Stimulated activated CD4-positive, alpha-beta T cell treated with anti-CD3 and anti-CD28 coated beads, Interleukin-15, amount 100 ng/mL, for 1 hour (primary cell): Measurements from ENCODE around the gene RIPOR3.
"Not testable (repeated sequence)": the region's sequence is repeated elsewhere in the genome, so short reads cannot be mapped to it uniquely, and the experiment has no call there.

Source experiments
- DNase-seq, 2 donors: peaks; one replicate each; pipeline ENCODE4 v3.0.0-alpha.2; 2020; ENCODE audit warnings: low read depth in 1 of 2, low spot score in 1 of 2

RIPOR3 gene

GRCh38 chr20:50682065-50682464 is 9.3 kb downstream of the RIPOR3 start:
- DNase-seq, result no peak

GRCh38 chr20:50681359-50682064 is 9.8 kb downstream of the RIPOR3 start:
- DNase-seq, result no peak

- no peak for DNase-seq
Measured at GRCh38 chr20:50680105-50680960, 11.0 kb downstream of the RIPOR3 start.

- no peak for DNase-seq
Measured at GRCh38 chr20:50679753-50680104, 11.6 kb downstream of the RIPOR3 start.

GRCh38 chr20:50678169-50678898 is 13.0 kb downstream of the RIPOR3 start:
- DNase-seq, result no peak

GRCh38 chr20:50676858-50677257 is 14.5 kb downstream of the RIPOR3 start:
- no peak for DNase-seq

GRCh38 chr20:50676377-50676731 is 15.0 kb downstream of the RIPOR3 start:
- DNase-seq, result not testable (repeated sequence)

- DNase-seq, result no peak
Measured at GRCh38 chr20:50675671-50676376, 15.5 kb downstream of the RIPOR3 start.

- DNase-seq, result no peak
Measured at GRCh38 chr20:50674138-50674825, 17.1 kb downstream of the RIPOR3 start.

- DNase-seq, result no peak
Measured at GRCh38 chr20:50673466-50674137, 17.7 kb downstream of the RIPOR3 start.

- DNase-seq, result no peak
Measured at GRCh38 chr20:50673146-50673465, 18.2 kb downstream of the RIPOR3 start.

- DNase-seq, result no peak
Measured at GRCh38 chr20:50672400-50673145, 18.8 kb downstream of the RIPOR3 start.

- DNase-seq, result no peak
Measured at GRCh38 chr20:50671626-50672025, 19.7 kb downstream of the RIPOR3 start.

GRCh38 chr20:50671010-50671409 is 20.3 kb downstream of the RIPOR3 start:
- DNase-seq, result not testable (repeated sequence)

- no peak for DNase-seq
Measured at GRCh38 chr20:50670126-50670862, 21.0 kb downstream of the RIPOR3 start.

GRCh38 chr20:50668798-50669197 is 22.5 kb downstream of the RIPOR3 start:
- DNase-seq, result no peak

GRCh38 chr20:50668326-50668725 is 23.0 kb downstream of the RIPOR3 start:
- DNase-seq, result no peak

GRCh38 chr20:50666709-50667298 is 24.5 kb downstream of the RIPOR3 start:
- no peak for DNase-seq

GRCh38 chr20:50664254-50664653 is 27.1 kb downstream of the RIPOR3 start:
- DNase-seq, result no peak
